Fibroblast of skin of scalp (primary cell): ENCODE measurements around the gene MED16.
"Not testable (repeated sequence)": the region's sequence is repeated elsewhere in the genome, so short reads cannot be mapped to it uniquely, and the experiment has no call there.

ENCODE experiments used
- DNase-seq: peaks from one replicate; pipeline ENCODE4 v3.0.0-alpha.2; 2013

Gene MED16

DNA sequence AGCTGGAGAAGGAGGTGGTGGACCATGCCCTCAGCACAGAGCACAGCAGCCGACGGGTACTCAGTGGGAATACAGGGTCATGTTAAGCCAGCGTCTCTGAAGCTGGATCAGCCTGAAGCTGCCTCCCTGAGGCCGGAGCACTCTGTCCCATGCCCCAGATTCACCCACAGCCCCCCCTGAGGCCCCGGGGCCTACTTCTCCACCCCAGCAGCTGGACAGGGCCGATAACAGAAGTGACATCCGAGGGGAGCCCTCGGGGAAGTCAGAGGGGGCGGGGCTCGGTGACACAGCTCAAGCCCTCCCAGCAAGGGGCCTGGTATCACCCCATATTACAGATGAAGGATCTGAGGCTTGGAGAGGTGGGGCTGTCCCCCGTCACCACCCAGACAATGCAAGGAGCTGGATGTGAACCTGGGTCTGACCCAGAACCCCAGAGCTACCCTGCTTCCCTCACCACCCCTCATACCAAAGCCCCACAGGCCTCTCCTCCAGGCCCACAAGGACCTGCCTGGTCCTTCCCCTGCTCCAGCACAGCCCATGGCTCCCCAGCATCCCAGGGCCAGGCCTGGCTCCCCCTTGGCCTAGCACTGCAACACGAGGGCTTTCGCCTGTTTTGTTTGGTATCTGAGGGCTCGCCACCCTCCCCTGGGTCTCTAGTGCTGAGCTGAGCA is 14.3 kb upstream of the MED16 start:
- DNase-seq: no peak

DNA sequence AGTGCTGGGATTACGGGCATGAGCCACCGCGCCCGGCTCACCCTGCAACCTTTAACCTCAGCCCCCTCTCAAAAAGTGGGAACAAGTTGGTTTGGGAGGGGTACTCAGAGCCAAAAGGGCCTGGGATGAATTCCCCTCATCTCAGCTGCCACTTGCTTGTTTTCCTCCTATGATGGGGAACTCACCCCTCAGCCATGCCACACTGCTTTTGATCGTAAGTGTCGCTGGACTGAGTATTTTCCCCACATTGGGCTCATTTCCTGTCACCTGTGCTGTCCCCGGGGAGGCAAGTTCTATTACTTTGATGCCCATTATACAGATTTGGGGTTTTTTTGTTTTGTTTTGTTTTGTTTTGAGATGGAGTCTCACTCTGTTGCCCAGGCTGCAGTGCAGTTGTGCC is 13.5 kb upstream of the MED16 start:
- no peak for DNase-seq

DNA sequence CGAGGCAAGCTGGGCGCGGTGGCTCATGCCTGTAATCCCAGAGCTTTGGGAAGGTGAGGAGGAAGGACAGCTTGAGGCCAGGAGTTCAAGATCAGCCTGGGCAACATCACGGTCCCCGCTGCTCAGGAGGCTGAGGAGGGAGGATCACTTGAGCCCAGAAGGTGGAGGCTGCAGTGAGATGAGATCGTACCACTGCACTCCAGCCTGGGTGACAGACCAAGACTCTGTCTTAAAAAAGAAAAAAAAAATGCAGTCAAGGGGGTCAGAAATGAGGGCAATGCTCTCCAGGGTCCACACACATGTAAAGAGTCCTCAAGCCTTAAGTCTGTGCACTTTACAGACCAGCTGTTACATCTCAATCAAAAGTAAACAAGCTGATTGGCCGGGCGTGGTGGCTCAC is 11.6 kb upstream of the MED16 start:
- no peak for DNase-seq

DNA sequence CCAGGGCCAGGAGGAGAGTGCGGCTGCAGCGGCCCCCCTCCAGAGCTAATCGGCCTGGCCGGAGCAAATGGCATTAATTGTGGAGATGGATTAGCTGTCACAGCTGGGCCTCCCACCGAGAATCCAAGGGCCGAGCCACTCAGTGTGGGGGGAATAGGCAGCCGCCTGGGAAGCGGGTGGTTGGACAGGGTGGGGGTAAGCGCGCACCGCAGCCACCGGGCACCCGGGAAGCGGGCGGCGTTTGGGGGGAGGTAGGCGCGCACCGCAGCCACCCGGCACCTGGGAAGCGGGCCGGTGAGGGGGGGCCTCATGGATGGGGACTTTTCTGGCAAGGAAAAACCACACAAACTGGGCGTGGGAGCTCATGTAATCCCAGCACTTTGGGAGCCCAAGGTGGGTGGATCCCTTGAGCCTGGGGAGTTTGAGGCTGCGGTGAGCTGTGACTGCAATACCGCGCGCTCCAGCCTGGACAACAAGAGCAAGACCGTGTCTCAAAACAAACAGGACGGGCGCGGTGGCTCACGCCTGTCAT is 10.3 kb upstream of the MED16 start:
- peak; percentile 49 for DNase-seq

DNA sequence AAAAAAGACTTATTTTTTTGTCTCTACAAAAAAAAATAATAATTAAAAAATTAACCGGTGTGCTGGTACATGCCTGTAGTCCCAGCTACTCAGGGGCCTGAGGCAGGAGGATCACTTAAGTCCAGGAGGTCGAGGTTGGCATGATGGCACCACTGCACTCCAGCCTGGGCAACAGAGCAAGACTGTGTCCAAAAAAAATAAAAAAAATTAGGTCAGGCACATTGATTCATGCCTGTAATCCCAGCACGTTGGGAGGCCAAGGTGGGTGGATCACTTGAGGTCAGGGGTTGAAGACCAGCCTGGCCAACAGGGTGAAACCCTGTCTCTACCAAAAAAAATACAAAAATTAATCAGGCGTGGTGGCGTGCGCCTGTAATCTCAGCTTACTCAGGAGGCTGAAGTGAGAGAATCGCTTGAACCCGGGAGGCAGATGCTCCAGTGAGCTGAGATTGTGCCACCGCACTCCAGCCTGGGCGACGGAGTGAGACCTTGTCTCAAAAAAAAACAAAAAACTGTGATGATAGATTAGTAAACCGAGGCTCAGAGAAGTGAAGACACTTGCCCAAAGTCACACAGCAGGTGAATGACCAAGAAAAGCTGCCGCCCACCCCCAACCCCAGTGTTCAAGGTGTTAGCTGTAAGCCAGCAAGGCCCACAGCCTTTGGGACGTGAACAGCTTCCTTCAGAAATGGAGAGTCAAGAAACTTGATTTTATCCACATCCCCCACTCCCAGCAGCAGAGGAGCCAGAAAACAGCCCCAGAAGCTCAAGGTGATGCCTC is 9.6 kb upstream of the MED16 start:
- DNase-seq: no peak

DNA sequence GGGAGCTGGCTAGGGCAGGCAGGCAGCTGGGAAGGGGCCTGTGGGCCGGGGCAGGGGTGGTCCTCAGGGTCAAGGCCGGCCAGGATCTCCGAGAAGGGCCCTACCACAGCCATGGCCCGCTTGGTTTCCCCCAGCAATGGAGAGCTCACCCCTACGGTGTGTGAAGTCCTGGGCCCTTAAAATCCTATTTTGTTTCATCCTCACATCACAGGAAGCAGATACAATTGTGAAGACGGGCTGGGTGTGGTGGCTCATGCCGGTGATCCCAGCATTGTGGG is 9.0 kb upstream of the MED16 start:
- DNase-seq: no peak

DNA sequence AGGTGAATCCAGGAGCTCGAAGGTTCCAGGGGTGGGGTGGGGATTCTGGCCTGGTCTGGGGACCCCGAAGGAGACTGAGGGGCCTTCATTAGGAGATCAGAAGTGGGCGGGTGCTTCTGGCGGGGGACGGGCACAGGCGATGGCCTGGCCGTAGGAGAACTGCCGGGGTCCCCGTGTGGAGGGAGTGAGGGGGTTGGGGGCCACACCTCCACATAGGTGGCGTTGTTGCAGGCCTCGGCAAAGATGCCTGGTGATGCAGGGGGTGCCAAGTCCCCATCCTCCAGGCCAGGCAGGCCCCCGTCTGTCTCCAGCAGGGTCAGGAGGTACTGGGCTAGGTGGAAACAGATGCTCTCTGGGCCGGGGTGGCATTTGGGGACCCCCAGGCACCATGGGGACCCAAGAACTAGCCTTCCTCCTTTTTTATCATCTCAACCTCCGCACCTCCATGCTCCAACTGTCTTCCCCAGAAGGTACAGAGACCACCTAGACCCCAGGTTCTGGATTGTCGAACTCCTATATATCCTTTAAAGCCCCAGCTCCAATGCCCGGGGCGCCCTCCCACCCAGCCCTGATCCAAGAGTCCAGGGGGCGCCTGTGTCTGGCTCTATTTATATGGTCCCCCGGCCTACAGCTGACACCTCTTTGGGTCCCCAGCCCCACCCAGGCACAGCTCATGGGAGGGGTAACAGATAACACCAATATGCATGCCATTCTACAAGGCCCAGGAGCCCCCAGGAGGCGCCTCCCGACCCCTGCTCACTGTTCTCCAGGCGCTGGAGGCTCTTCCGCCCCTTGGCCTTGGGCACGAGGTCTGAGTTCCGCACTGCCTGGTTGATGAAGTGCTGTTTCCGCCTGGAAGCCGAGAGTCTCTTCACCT is 8.5 kb upstream of the MED16 start:
- DNase-seq: no peak

DNA sequence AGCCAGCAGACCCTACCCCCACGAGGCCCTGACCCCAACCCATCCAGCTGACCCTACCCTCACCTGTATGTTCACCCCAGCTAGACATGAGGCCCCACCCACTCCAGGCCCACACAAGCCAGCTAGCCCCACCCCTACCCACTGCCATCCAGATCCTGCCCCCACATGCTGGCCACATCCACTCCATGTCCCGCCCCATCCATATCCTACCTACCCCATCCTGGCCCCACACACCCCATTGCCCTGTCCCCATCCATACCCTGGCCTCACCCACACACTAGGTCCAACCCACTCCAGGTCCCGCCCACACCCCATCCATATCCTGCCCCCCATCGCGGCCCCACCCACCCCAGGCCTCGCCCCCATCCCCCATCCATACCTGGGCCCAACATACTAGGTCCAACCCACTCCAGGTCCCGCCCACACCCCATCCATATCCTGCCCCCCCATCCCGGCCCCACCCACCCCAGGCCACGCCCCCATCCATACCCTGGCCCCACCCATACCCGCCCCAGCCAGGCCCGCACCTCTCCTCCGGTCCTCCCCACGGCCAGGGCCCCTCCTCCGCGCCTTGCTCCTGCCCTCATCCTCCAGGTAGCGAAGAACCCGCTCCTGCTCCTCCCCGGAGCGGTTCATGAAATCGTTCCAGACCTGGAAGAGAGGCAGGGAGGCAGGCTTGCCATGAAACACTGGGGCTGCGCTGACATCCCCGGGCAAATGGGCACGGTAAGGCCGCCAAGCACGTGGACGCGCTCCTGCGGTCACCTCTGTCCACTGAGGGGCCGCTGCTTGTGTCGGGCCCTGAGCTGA is 7.5 kb upstream of the MED16 start:
- no peak for DNase-seq

DNA sequence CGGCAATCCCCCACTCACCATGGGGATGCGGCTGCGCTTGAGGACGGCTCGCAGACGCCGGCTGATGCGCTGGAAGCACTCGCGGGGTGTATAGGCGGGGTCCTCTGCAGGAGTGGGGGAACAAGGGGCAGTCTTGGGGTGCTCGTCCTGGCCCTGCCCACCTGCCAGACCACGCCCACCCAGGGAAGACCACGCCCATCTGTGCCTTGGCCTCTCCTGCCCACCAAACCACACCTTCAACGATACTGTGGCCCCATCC is 7.0 kb upstream of the MED16 start:
- DNase-seq: no peak

DNA sequence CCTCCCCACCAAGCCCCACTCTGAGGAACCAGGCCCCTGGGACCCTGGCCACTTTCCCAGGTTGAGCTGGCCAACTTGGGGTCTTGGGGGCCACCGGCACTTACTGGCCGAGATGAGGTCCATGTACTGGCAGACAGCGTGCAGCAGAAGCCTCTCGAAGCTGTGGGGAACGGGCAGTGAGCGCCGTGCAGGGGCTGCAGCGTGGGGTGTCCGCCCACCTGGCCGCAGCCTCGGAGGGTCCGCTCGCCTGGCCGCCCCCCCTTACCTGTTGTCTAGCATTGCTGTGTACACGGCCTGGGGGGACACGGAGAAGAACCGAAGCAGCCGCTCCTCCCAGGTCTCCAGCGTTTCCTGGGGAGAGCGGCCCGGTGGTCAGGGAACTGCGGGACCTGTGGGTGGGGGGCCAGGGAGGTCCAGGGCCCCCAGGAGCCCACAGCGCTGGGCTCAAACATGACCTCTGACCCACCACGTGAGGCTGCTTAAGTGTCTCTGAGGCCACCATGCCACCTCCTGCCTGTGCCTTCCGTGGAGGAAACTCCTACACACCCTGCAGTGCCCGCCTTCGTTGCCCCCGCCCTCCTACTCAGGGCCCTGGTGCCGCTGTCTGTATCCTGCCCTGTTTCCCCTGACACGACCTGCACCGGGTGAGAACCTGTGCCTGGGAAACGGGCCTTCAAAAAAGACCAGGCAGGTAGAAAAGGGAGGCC is 6.5 kb upstream of the MED16 start:
- no peak for DNase-seq

DNA sequence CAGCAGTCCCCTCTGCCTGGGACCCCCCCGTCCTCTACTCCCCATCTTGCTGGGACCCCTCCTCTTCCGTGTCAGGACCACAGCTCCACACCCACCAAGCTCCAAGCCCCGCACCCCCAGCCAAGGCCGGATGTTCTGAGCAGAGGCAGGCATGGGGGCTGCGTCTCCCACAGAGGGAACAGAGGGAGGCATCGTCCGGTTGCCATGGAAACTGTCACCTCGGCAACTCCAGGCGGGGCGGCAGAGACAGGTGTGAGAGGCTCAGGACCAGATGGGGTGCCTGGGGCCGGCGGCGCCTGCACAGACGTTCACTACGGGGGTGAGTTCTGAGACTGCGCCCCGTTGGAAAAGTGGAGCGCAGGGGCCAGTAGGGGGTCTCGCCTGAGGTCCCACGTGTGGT is 5.7 kb upstream of the MED16 start:
- no peak for DNase-seq

DNA sequence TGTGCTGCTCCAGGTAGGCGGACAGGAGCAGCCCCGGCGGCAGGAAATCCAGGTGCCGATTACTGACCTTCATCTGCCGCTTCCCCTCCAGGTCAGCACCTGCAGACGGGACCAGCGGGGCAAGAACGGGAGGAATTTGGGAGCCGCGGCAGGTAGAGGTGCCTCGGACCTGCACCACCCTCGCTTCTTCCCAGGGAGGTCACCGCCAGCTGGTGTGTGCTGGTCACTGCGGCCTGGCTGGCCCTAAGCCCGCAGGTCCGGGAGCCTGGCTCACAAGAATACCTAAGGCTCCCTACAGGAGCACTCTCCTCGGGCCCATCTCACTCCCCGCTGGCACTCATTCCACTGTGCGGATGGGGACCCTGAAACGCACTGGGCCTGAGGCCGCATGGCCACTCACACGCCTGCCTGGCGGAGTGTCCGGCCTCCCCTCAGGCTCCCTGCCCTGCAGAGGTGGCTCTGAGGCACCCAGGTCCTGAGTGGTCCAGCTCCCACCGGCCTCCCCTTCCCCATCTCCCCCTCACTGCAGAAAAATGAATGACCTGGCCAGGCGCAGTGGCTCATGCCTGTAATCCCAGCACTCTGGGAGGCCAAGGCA is 4.6 kb upstream of the MED16 start:
- no peak for DNase-seq

DNA sequence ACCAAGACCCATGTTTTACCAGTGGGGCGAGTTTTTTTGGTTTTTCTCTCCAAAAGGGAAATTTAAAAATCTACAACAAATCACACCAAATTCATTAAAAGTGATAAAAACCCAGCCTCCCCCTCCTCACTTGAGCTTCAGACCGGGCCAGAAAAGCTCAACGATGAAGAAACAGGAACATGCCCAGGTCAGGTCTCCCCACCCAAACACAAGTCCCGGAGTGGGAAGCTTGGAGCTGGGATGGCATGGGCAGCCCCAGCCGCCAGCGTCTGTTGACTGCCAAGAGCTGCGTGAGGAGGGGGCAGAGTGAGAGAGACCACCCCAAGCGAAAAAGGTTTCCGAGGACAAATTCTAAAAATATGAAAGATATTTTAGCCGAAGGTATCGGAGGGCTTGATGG is 4.0 kb upstream of the MED16 start:
- no peak for DNase-seq

DNA sequence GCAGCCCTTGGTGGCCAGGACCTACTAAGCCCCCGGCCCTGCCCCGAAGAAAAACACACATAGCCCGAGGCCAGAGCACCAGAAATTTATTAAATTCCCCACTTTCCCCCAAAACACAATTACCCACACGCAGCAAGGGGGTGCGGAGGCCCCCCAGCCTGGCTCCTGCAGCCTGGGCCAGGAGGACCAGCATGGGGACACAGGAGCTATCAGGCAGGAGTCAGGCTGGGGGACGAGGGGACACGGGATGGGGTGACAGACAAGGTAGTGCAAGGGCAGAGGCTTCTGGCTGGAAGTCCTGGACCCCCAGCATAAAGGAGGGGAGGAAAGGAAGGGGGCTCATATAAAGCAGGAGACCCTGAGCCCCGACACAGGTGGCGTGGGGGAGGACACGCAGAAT is 3.4 kb upstream of the MED16 start:
- DNase-seq: no peak

DNA sequence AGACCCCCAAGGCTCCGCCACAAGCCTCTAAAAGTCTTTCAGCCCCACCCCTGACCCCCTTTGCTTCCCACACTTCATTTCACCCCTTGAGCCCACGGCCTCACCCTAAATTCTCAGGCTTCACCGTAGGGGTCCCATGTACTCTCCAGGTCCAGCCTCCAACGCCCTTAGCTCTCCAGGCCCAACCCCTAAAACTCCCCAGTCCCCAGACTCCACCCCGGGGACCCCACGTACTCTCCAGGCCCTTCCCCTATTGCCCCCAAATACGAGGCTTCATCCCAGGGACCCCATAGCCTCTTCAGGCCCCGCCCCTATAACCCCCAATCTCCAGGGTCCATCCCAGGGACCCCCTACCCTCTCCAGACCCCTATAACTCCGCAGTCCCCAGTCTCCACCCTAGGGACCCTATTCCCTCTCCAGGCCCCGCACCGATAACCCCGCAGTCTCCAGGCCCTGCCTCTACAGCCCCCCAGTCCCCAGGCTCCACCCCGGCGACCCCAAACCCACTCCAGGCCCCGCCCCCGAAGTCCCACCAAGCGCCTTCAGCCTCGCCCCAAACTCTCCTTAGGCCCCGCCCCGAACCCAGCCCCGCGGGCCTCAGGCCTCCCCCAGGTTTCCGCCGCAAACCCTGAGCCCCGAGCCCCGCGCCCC is 619 bp downstream of the MED16 start:
- no peak for DNase-seq

DNA sequence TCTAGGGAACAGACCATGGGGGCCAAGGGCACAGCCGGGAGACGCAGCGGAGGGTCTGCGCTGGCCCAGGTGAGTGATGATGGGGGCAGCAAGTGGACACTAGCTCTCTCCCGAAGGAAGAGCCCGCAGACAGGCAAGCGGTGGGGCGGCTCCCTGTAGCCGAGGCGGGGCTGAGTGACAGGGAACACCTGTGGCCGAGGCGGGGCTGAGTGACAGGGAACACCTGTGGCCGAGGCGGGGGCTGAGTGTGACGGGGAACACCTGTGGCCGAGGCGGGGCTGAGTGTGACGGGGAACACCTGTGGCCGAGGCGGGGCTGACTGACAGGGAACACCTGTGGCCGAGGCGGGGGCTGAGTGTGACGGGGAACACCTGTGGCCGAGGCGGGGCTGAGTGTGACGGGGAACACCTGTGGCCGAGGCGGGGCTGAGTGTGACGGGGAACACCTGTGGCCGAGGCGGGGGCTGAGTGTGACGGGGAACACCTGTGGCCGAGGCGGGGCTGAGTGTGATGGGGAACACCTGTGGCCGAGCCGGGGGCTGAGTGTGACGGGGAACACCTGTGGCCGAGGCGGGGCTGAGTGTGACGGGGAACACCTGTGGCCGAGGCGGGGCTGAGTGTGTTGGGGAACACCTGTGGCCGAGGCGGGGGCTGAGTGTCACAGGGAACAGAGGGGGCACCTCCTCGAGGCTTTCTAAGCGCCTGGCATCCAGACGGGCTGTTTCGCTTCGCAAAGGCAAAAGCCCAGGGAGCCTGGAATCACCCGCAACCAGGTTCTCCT is 1.4 kb downstream of the MED16 start:
- not testable (repeated sequence) for DNase-seq

DNA sequence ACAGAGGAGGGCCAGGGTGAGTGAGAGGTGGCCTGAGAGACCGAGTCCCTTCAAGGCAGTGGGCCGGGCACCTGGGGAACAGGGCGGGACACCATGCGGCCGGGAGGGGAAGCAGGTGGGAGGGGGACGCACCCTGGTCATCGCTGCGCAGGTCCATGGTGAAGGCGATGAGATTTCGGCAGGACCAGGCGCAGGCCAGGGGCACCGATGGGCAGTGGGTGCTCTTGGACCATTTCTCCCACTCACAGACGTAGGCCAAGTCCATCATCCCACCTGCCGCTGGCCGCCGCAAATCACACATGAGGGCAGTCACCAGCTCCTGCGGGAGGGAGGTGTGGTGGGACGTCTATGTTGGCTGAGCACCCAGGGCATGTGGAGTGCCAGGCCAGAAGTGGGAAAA is 2.2 kb downstream of the MED16 start:
- no peak for DNase-seq

DNA sequence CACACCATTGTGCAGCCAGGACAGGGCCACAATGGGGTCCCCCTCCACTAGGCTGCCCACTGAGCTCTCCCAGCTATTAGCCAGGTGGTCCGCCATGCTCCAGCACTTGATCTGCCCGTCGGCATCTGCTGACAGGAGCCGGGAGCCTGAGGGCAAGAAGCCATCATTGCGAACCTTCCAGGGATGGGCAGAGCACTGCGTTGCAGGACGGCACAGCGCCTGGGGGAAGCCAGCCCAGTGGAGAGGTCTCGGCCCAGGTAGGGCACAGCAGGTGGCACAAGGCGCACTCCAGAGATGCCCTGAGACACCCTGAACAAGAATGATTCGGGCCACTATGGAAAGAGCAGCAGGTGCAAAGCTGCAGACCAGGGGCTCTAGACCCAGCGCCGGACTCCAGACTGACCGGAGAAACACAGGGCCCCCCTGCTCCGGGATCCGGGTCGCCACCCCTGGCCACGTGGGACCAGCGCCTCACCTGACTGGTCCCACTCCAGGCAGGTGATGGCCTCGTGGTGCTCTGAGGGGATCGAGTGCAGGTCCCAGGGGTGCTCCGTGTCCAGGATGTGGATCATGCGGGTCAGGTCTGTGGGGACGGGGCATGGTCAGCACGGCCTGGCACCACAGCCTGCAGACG is 3.2 kb downstream of the MED16 start:
- DNase-seq: no peak

DNA sequence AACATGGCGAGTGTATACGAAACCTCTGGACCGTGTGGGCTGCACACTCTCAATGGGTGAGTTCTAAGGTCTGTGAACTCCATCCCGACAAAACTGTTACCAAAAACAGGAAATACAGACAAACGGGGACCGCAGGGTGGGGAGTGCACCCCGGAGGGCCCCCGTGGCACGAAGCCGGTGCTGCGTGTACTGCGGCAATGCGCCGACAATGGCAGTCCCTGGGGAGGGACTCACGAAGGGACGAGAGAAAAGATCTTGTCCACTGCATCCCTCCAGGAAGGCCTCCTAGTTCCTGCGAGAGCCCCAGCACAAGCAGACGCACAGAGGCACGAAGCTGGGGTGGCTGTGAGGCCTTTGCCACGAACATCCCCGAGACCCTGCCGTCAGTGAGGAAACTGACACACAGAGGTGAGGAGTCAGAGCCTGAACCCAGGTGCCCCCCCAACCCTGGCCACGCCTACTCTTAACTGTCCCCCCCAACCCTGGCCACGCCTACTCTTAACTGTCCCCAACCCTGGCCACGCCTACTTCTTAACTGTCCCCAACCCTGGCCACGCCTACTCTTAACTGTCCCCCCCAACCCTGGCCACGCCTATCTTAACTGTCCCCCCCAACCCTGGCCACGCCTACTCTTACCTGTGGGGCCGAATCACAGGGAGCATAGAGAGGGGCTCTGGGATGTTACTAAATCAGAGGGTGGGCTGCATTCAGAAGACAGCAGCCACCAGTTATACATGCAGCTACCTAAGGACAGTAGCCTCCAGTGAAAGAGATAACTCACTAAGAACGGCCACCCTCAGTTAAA is 4.2 kb downstream of the MED16 start:
- no peak for DNase-seq
